Astrocyte (in vitro differentiated cells and primary cell): ENCODE measurements around the gene RCAN2. TPM values are rescaled to one million over a fixed set of nuclear protein-coding genes. Genes with fewer than 3 reads are reported as not detected.

Experiments
- DNase-seq: peaks from one replicate; pipeline ENCODE4 v3.0.0-alpha.2; 2010; ENCODE audit warnings: low read depth
- FAIRE-seq: peaks from 2 replicates; lab custom pipeline; 2011; peaks lifted over from hg19 to GRCh38; lab: Jason Lieb, UNC
- H2AFZ ChIP-seq: 2 replicates; pipeline ENCODE4 v1.6.0; 2012; ENCODE audit warnings: low read depth, low read length, inconsistent platforms
- H3K27ac ChIP-seq: 2 replicates; pipeline ENCODE4 v1.5.1; 2011; ENCODE audit warnings: low read depth, low read length, inconsistent platforms
- H3K27me3 ChIP-seq: 2 replicates; pipeline ENCODE4 v1.6.0; 2011; ENCODE audit warnings: low read length, inconsistent platforms; ENCODE audit not compliant: insufficient read depth
- H3K36me3 ChIP-seq: 2 replicates; pipeline ENCODE4 v1.5.1; 2011; ENCODE audit warnings: low read length, inconsistent platforms; ENCODE audit not compliant: insufficient read depth
- H3K4me1 ChIP-seq: 2 replicates; pipeline ENCODE4 v1.5.1; 2011; ENCODE audit warnings: low read length, inconsistent platforms; ENCODE audit not compliant: insufficient read depth
- H3K4me2 ChIP-seq: 2 replicates; pipeline ENCODE4 v1.6.0; 2012; ENCODE audit warnings: low read length, inconsistent platforms
- H3K4me3 ChIP-seq: 2 replicates; pipeline ENCODE4 v1.5.1; 2011; ENCODE audit warnings: low read depth, mild to moderate bottlenecking, low read length, inconsistent platforms; ENCODE audit not compliant: insufficient read depth
- H3K79me2 ChIP-seq: 2 replicates; pipeline ENCODE4 v1.6.0; 2012; ENCODE audit warnings: mild to moderate bottlenecking, low read length, inconsistent platforms; ENCODE audit not compliant: insufficient read depth
- H3K9ac ChIP-seq: 2 replicates; pipeline ENCODE4 v1.6.0; 2012; ENCODE audit warnings: mild to moderate bottlenecking, low read length, inconsistent platforms
- H3K9me3 ChIP-seq: 2 replicates; pipeline ENCODE4 v1.5.1; 2012; ENCODE audit warnings: low read depth, mild to moderate bottlenecking, low read length, inconsistent platforms; ENCODE audit not compliant: insufficient read depth
- H4K20me1 ChIP-seq: 2 replicates; pipeline ENCODE4 v1.6.0; 2012; ENCODE audit warnings: low read length, inconsistent platforms; ENCODE audit not compliant: insufficient read depth
- H3K27ac Mint-ChIP-seq: one replicate; pipeline ENCODE4 v1.8.0; 2021; ENCODE audit warnings: mild to moderate bottlenecking, mixed read lengths; ENCODE audit not compliant: unreplicated experiment
- H3K27me3 Mint-ChIP-seq: one replicate; pipeline ENCODE4 v1.8.0; 2021; ENCODE audit warnings: low read depth, mixed read lengths; ENCODE audit not compliant: unreplicated experiment
- H3K36me3 Mint-ChIP-seq: one replicate; pipeline ENCODE4 v1.8.0; 2021; ENCODE audit warnings: low read depth, mixed read lengths; ENCODE audit not compliant: unreplicated experiment
- H3K4me1 Mint-ChIP-seq: one replicate; pipeline ENCODE4 v1.8.0; 2021; ENCODE audit warnings: low read depth, mixed read lengths; ENCODE audit not compliant: unreplicated experiment
- H3K4me3 Mint-ChIP-seq: one replicate; pipeline ENCODE4 v1.8.0; 2021; ENCODE audit warnings: mild to moderate bottlenecking, moderate library complexity, mixed read lengths; ENCODE audit not compliant: unreplicated experiment
- H3K9me3 Mint-ChIP-seq: one replicate; pipeline ENCODE4 v1.8.0; 2021; ENCODE audit warnings: mild to moderate bottlenecking, mixed read lengths; ENCODE audit not compliant: unreplicated experiment
- CTCF ChIP-seq: IDR thresholded peaks from 2 replicates; pipeline ENCODE4 v1.5.1; 2011; ENCODE audit warnings: low read depth, mild to moderate bottlenecking, inconsistent platforms, low read length, moderate library complexity; ENCODE audit not compliant: insufficient read depth
- EZH2 ChIP-seq: IDR thresholded peaks from 2 replicates; pipeline ENCODE4 v1.6.1; 2012; ENCODE audit warnings: mild to moderate bottlenecking, low read length, inconsistent platforms; ENCODE audit not compliant: insufficient read depth
- total RNA-seq: library from RNA; stranded (reverse); gene quantifications from 2 replicates; pipeline ENCODE4 v1.2.1, GENCODE V29; 2021

RCAN2 gene
- total RNA-seq, 1 donor from 2014 or later = 10.6 TPM

DNA sequence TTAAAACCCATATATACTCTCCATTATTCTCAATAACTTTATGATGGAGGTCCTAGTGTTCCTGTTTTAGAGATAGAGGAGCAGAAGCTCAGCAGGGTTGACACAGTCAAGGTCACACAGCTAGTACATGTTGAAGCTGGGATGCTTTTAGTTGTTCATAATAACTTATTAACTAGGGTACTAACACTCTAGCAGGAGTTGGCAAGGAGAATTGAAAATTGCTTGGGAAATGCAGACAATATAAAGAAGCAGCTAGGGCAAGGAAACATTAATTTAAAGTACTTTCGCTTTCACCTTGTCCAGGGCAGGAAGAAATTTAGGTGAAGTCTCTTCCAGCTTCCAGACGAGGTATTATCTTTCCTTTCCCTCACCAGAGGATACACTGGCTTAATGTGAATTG, 133.7 kb downstream of the RCAN2 start:
- FAIRE-seq (no peak), DNase-seq (no peak)
- H3K27ac Mint-ChIP-seq = no peak overlapping the region
- peaks cover 5% of the 10 kb centered on the region for H3K9me3 Mint-ChIP-seq
- H3K4me1 Mint-ChIP-seq = peaks cover under 1% of the 10 kb centered on the region
- H3K4me1 ChIP-seq = no peaks in the 10 kb centered on the region
- H3K9me3 ChIP-seq = no peaks in the 10 kb centered on the region
- no peak overlapping the region for H2AFZ ChIP-seq
- no peak overlapping the region for H3K4me2 ChIP-seq
- no peaks in the 10 kb centered on the region for H4K20me1 ChIP-seq
- H3K27me3 ChIP-seq = no peaks in the 10 kb centered on the region
- H3K9ac ChIP-seq = no peak overlapping the region
- H3K36me3 Mint-ChIP-seq = peaks cover 3% of the 10 kb centered on the region
- H3K36me3 ChIP-seq = no peaks in the 10 kb centered on the region
- no peak overlapping the region for H3K4me3 Mint-ChIP-seq
- H3K79me2 ChIP-seq = no peaks in the 10 kb centered on the region
- peaks cover 4% of the 10 kb centered on the region for H3K27me3 Mint-ChIP-seq
- no peak overlapping the region for H3K27ac ChIP-seq
- TF ChIP-seq EZH2 (no peak), CTCF (no peak)
- no peak overlapping the region for H3K4me3 ChIP-seq

GRCh38 chr6:46356543-46356942, 134.7 kb downstream of the RCAN2 start:
- Mint-ChIP-seq H3K4me3 (no peak overlapping the region), H3K4me1 (peaks cover 2% of the 10 kb centered on the region), H3K9me3 (peaks cover 5% of the 10 kb centered on the region), H3K27ac (no peak overlapping the region), H3K36me3 (peaks cover 4% of the 10 kb centered on the region), H3K27me3 (peaks cover 4% of the 10 kb centered on the region)
- Histone ChIP-seq H2AFZ (no peak overlapping the region), H3K27ac (no peak overlapping the region), H4K20me1 (no peaks in the 10 kb centered on the region), H3K4me2 (no peak overlapping the region), H3K9me3 (no peaks in the 10 kb centered on the region), H3K27me3 (no peaks in the 10 kb centered on the region), H3K79me2 (no peaks in the 10 kb centered on the region), H3K9ac (no peak overlapping the region), H3K4me3 (no peak overlapping the region), H3K36me3 (no peaks in the 10 kb centered on the region), H3K4me1 (no peaks in the 10 kb centered on the region)
- DNase-seq (no peak), FAIRE-seq (no peak)
- no peak for TF ChIP-seq EZH2
- TF ChIP-seq CTCF = no peak

DNA sequence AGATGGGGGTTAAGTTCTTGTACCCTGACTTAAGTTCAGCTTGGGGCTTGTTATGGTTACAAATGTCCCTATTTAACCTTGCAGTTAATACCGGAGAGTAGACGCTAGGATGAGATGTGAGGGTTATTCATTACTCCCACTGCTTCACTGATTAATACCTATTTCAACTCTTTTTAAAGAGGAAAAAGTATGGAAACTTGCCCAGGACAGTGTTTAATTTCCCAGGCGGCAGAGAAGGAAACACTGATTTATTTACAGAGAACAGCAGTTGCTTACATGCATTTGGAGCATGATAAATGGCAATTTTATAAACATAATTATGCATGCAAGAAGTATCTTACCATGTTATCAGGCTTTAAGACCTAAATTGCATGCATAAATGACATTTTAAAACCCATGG, 137.7 kb downstream of the RCAN2 start:
- H3K4me3 Mint-ChIP-seq = no peak overlapping the region
- Histone ChIP-seq H3K27me3 (no peaks in the 10 kb centered on the region), H2AFZ (no peak overlapping the region), H3K27ac (no peak overlapping the region), H4K20me1 (no peaks in the 10 kb centered on the region), H3K4me3 (no peak overlapping the region), H3K36me3 (no peaks in the 10 kb centered on the region), H3K79me2 (no peaks in the 10 kb centered on the region), H3K4me1 (no peaks in the 10 kb centered on the region), H3K4me2 (no peak overlapping the region), H3K9ac (no peak overlapping the region), H3K9me3 (no peaks in the 10 kb centered on the region)
- H3K27ac Mint-ChIP-seq = no peak overlapping the region
- TF ChIP-seq EZH2 (no peak), CTCF (no peak)
- no peak for FAIRE-seq
- H3K9me3 Mint-ChIP-seq = no peaks in the 10 kb centered on the region
- no peak for DNase-seq
- peaks cover 2% of the 10 kb centered on the region for H3K36me3 Mint-ChIP-seq
- H3K27me3 Mint-ChIP-seq = peaks cover 4% of the 10 kb centered on the region
- H3K4me1 Mint-ChIP-seq = peaks cover 2% of the 10 kb centered on the region
